CD4-positive, alpha-beta T cell (primary cell): ENCODE data around the gene PDGFA. TPM values are rescaled to one million over a fixed set of nuclear protein-coding genes. Genes with fewer than 3 reads are reported as not detected.

Experiments
- ATAC-seq: fragments of 200-7000 bp; cut with Tn5 transposase; one replicate; pipeline ENCODE4 v1.10.0; 2022; ENCODE audit warnings: mild to moderate bottlenecking; ENCODE audit not compliant: poor library complexity
- CTCF ChIA-PET: fragments of 350-600 bp; sonication (Branson Sonifier 250); formaldehyde crosslinking; loops from one replicate; lab custom pipeline; 2021; ENCODE audit warnings: antibody characterized with exemption, inconsistent platforms; lab: Charles Lee
- POLR2A ChIA-PET: fragments of 350-600 bp; sonication (Branson Sonifier 250); formaldehyde crosslinking; loops from one replicate; lab custom pipeline; 2021; ENCODE audit warnings: antibody characterized with exemption, inconsistent platforms; lab: Charles Lee
- DNase-seq, 14 experiments: peaks; one replicate each; pipeline ENCODE4 v3.0.0-alpha.2; 2013 to 2020; ENCODE audit warnings: mixed read lengths in 2 of 14
- H3K27ac ChIP-seq, 2 donors: one replicate each; pipeline versions ENCODE4 v1.5.1 to v1.7.0; 2013; ENCODE audit warnings: low read length in 2 of 2, low read depth in 1 of 2, mild to moderate bottlenecking in 1 of 2
- H3K27me3 ChIP-seq, 2 experiments: 1 replicate in 1 of 2; 2 replicates in 1 of 2; pipeline versions ENCODE4 v1.6.1 to v1.7.0; 2013; ENCODE audit warnings: low read length in 2 of 2, control low read depth in 1 of 2, mild to moderate bottlenecking in 1 of 2, moderate library complexity in 1 of 2; ENCODE audit not compliant: insufficient read depth in 2 of 2, control insufficient read depth in 1 of 2
- H3K36me3 ChIP-seq: one replicate; pipeline ENCODE4 v1.6.1; 2013; ENCODE audit warnings: low read length, control low read depth; ENCODE audit not compliant: insufficient read depth
- H3K4me1 ChIP-seq: one replicate; pipeline ENCODE4 v1.6.1; 2013; ENCODE audit warnings: low read length, control low read depth; ENCODE audit not compliant: insufficient read depth
- H3K4me3 ChIP-seq: one replicate; pipeline ENCODE4 v1.5.1; 2013; ENCODE audit warnings: mild to moderate bottlenecking, low read length, moderate library complexity
- H3K9me3 ChIP-seq, 2 experiments: 1 replicate in 1 of 2; 2 replicates in 1 of 2; pipeline versions ENCODE4 v1.6.1 to v1.7.0; 2013; ENCODE audit warnings: low read length in 2 of 2, mild to moderate bottlenecking in 2 of 2, control low read depth in 1 of 2, moderate library complexity in 1 of 2; ENCODE audit not compliant: control insufficient read depth in 1 of 2, insufficient read depth in 1 of 2
- H3K27ac Mint-ChIP-seq: one replicate; pipeline ENCODE4 v1.8.0; 2020; ENCODE audit warnings: mixed read lengths
- H3K27me3 Mint-ChIP-seq: one replicate; pipeline ENCODE4 v1.8.0; 2021; ENCODE audit warnings: mixed read lengths
- H3K36me3 Mint-ChIP-seq: one replicate; pipeline ENCODE4 v1.8.0; 2021; ENCODE audit warnings: low read depth, mixed read lengths
- H3K4me1 Mint-ChIP-seq: one replicate; pipeline ENCODE4 v1.8.0; 2021; ENCODE audit warnings: low read depth, mixed read lengths
- H3K4me3 Mint-ChIP-seq: one replicate; pipeline ENCODE4 v1.8.0; 2020; ENCODE audit warnings: mild to moderate bottlenecking, mixed read lengths
- H3K9me3 Mint-ChIP-seq: one replicate; pipeline ENCODE4 v1.8.0; 2020; ENCODE audit warnings: mixed read lengths
- intact Hi-C, 2 experiments: fragments of 100-400 bp; cut with DNase I in 1 of 2; cut with micrococcal nuclease in 1 of 2; formaldehyde crosslinking; loops; one replicate each; pipeline versions ENCODE4 v1.15.1 to v1.9.0; 2023 to 2025; cut with DNase I, micrococcal nuclease
- total RNA-seq, 174 experiments: library from RNA in 2 of 174; stranded (reverse) in 2 of 174; gene quantifications; one replicate each; pipeline ENCODE4 v1.2.3 and lab custom pipeline; 2021 to 2026
- TF ChIP-seq, protein P1 (sequence below): fragments of 200-600 bp; IDR thresholded peaks from one replicate; pipeline ENCODE4 v1.8.0; 2022; ENCODE audit warnings: antibody characterized with exemption, mild to moderate bottlenecking

The PDGFA gene
- total RNA-seq, 2 experiments from 2014 or later, result 0.55 to 0.70 TPM

DNA sequence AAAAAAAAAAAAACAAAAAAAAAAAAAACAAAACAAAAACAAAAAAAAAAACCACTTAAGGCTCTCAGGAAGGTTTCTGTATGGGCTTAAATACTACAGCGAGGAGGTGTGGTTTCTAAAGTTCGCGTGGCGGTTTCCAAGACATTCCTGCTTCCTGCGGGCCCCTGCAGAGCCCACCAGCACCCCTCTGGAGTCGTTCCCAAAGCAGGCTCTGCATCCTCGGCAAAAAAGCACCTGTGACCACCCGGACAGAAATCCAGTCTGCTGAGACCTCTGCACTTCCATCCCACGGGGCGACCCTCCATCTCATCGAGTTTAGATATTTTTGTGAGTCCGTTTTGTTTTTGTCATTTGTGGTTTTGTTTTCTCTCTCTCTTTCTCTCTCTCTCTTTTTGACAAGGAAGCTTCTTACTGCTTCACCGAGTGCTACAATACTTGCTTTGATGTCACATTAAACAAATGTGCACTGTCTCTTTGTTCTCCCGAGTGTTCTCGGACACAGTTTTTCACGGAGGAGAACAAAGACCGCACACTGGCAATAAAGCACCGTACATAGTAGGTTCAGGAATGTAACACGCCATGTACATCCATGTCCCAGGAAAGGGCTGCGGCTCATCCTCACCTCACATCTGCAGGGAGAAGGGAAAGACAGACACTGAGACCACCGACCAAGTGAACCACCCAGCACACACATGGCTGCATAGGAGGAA is 21.5 kb downstream of the PDGFA start:
- ChIA-PET CTCF (interaction anchor here (0.6 kb wide), 1 partner anchor 31 kb away, joined by 3 read pairs; no protein-coding TSS in a partner anchor), POLR2A (no interaction called here)
- no peaks in the 10 kb centered on the region for H3K9me3 Mint-ChIP-seq
- no peaks in the 10 kb centered on the region for H3K36me3 Mint-ChIP-seq
- Histone ChIP-seq H3K36me3 (no peaks in the 10 kb centered on the region), H3K27me3 (no peaks in the 10 kb centered on the region), H3K27ac (no peak overlapping the region), H3K9me3 (peaks cover 0 to 12% of the 10 kb centered on the region in 2 experiments), H3K4me1 (peaks cover 2% of the 10 kb centered on the region), H3K4me3 (no peak overlapping the region)
- no peaks in the 10 kb centered on the region for H3K27me3 Mint-ChIP-seq
- H3K4me3 Mint-ChIP-seq, result no peak overlapping the region
- ATAC-seq (no peak), DNase-seq (no peak)
- H3K27ac Mint-ChIP-seq, result no peak overlapping the region
- TF ChIP-seq, protein P1, sequence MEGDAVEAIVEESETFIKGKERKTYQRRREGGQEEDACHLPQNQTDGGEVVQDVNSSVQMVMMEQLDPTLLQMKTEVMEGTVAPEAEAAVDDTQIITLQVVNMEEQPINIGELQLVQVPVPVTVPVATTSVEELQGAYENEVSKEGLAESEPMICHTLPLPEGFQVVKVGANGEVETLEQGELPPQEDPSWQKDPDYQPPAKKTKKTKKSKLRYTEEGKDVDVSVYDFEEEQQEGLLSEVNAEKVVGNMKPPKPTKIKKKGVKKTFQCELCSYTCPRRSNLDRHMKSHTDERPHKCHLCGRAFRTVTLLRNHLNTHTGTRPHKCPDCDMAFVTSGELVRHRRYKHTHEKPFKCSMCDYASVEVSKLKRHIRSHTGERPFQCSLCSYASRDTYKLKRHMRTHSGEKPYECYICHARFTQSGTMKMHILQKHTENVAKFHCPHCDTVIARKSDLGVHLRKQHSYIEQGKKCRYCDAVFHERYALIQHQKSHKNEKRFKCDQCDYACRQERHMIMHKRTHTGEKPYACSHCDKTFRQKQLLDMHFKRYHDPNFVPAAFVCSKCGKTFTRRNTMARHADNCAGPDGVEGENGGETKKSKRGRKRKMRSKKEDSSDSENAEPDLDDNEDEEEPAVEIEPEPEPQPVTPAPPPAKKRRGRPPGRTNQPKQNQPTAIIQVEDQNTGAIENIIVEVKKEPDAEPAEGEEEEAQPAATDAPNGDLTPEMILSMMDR, result no peak
- intact Hi-C loops, result no loop called here
- H3K4me1 Mint-ChIP-seq, result no peaks in the 10 kb centered on the region

DNA sequence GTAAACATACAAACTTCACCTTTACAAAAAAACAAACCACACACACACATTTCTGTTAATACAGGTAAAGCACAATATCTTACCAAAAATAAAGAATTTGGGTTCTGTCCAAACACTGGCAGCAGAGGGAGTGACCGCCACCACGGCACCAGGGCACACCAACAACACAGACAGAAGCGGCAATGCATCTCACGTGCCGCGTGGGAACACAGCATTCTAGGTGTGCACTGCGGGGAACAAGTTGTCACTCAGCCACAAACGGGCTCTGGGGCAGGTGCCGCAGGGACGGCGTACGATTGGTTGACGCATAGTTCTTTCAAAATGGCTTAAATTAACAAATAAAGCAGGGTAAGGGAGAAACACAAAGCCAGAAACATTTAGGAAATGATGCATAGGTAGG is 22.3 kb downstream of the PDGFA start:
- Mint-ChIP-seq H3K4me1 (no peaks in the 10 kb centered on the region), H3K4me3 (no peak overlapping the region), H3K27me3 (no peaks in the 10 kb centered on the region), H3K27ac (no peak overlapping the region), H3K36me3 (no peaks in the 10 kb centered on the region), H3K9me3 (no peaks in the 10 kb centered on the region)
- Histone ChIP-seq H3K36me3 (no peaks in the 10 kb centered on the region), H3K4me3 (no peak overlapping the region), H3K27ac (no peak overlapping the region), H3K4me1 (peaks cover 2% of the 10 kb centered on the region), H3K9me3 (peaks cover 0 to 12% of the 10 kb centered on the region in 2 experiments), H3K27me3 (no peaks in the 10 kb centered on the region)
- ATAC-seq (no peak), DNase-seq (no peak)
- TF ChIP-seq, protein P1, result no peak
- POLR2A ChIA-PET, result no interaction called here
- CTCF ChIA-PET, result interaction anchor here (0.6 kb wide), 1 partner anchor 32 kb away, joined by 3 read pairs; no protein-coding TSS in a partner anchor
- intact Hi-C loops, result no loop called here

DNA sequence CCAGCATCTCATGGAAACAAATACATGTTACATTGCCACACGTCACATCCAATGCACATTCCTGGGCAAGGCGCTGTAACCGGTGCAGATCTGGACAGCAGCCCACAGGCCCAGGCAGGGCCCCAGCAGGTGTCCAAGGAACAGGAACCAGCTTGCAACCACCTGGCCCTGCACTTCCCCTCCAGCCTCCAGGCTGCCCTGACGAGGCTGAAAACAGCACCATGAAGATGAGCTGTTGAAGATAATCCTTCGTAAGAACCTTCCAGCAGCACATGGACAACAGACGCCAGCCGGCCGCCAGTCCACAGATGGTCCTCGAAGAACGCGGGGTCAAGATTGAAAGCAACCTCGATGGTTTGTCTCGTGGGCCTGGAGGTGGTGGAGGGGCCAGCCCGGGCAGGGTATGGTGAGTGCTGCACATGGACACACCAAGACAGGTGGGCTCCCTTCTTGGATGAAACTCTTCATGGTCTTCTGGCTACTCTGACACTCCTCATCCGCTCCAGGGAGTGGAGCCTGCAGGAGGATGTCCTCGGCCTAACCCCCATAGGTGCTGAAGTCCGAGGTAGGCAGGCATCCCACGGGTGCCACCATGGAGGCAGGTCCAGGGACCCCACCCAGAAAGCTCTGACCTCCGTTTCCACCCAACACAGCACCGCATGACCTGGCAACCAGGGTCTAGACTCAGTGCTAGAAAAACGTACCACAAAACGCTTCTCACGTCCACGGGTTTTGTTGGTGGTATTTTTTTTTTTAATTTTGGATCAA is 22.9 kb downstream of the PDGFA start:
- Histone ChIP-seq H3K4me1 (peaks cover 2% of the 10 kb centered on the region), H3K9me3 (peaks cover 0 to 12% of the 10 kb centered on the region in 2 experiments), H3K36me3 (no peaks in the 10 kb centered on the region), H3K27me3 (no peaks in the 10 kb centered on the region), H3K27ac (no peak overlapping the region), H3K4me3 (no peak overlapping the region)
- ChIA-PET CTCF (no interaction called here), POLR2A (no interaction called here)
- H3K4me1 Mint-ChIP-seq, result no peaks in the 10 kb centered on the region
- DNase-seq, result no peak
- intact Hi-C loops, result no loop called here
- H3K4me3 Mint-ChIP-seq, result no peak overlapping the region
- TF ChIP-seq, protein P1, result no peak
- no peaks in the 10 kb centered on the region for H3K9me3 Mint-ChIP-seq
- no peaks in the 10 kb centered on the region for H3K27me3 Mint-ChIP-seq
- no peak overlapping the region for H3K27ac Mint-ChIP-seq
- no peaks in the 10 kb centered on the region for H3K36me3 Mint-ChIP-seq
- no peak for ATAC-seq
